Sigmoid colon (tissue), 7 donors: ENCODE data around the gene PCGF3. TPM values are rescaled to one million over a fixed set of nuclear protein-coding genes. Genes with fewer than 3 reads are reported as not detected.

Experiments
- DNase-seq: peaks from one replicate; pipeline ENCODE4 v3.0.0-alpha.2; 2019
- H3K27ac ChIP-seq, 4 donors: fragments of 200-600 bp; sonication (generic); one replicate each; pipeline ENCODE4 v1.5.1; 2016 to 2019; ENCODE audit warnings: mild to moderate bottlenecking in 1 of 4
- H3K27me3 ChIP-seq, 3 donors: fragments of 200-600 bp; sonication (generic); one replicate each; pipeline ENCODE4 v1.5.1; 2019; ENCODE audit warnings: mild to moderate bottlenecking in 1 of 3
- H3K36me3 ChIP-seq, 4 donors: fragments of 200-600 bp; sonication (generic); one replicate each; pipeline ENCODE4 v1.5.1; 2016 to 2019
- H3K4me1 ChIP-seq, 4 donors: fragments of 200-600 bp; sonication (generic); one replicate each; pipeline ENCODE4 v1.5.1; 2017 to 2019
- H3K4me3 ChIP-seq, 4 donors: fragments of 200-600 bp; sonication (generic); one replicate each; pipeline ENCODE4 v1.5.1; 2017 to 2019; ENCODE audit warnings: mild to moderate bottlenecking in 2 of 4, moderate library complexity in 1 of 4
- H3K9me3 ChIP-seq, 4 donors: fragments of 200-600 bp in 3 of 4; sonication (generic) in 3 of 4; one replicate each; pipeline versions ENCODE4 v1.5.1 to v1.6.1; 2013 to 2019
- CTCF ChIP-seq, 4 experiments: fragments of 450-650 bp in 3 of 4; fragments of 200-600 bp in 1 of 4; IDR thresholded peaks; one replicate each; pipeline ENCODE4 v1.5.1; 2016 to 2019; ENCODE audit warnings: antibody characterized with exemption in 4 of 4, mild to moderate bottlenecking in 3 of 4, moderate library complexity in 2 of 4
- EP300 ChIP-seq, 4 donors: sonication (generic); formaldehyde crosslinking; IDR thresholded peaks; one replicate each; pipeline ENCODE4 v1.6.1; 2017; ENCODE audit warnings: antibody characterized with exemption in 4 of 4
- POLR2A ChIP-seq, 2 donors: fragments of 450-650 bp; IDR thresholded peaks; one replicate each; pipeline ENCODE4 v1.6.1; 2016; ENCODE audit warnings: antibody characterized with exemption in 2 of 2, mild to moderate bottlenecking in 2 of 2, moderate library complexity in 2 of 2
- POLR2AphosphoS5 ChIP-seq, 4 donors: sonication (generic); formaldehyde crosslinking; IDR thresholded peaks; one replicate each; pipeline ENCODE4 v1.6.1; 2017; ENCODE audit warnings: antibody characterized with exemption in 4 of 4
- WGBS, 2 donors: extraction: QIAGEN DNeasy Blood & Tissue Kit; methylation state at CpG; one replicate each; pipeline ENCODE4 v1.1.7; 2013; 5-methylcytosine and 5-hydroxymethylcytosine counted together
- intact Hi-C: fragments of 100-400 bp; cut with DNase I; formaldehyde crosslinking; loops from one replicate; pipeline ENCODE4 v1.15.1; 2023
- polyA plus RNA-seq, 3 donors: library from polyadenylated mRNA; stranded (reverse); fragments of 200-250 nt; gene quantifications; one replicate each; pipeline ENCODE4 v1.2.3, GENCODE V29; 2013
- total RNA-seq, 4 donors: library from RNA; depleted of rRNA; stranded (reverse); fragments of >200 nt; gene quantifications; one replicate each; pipeline ENCODE4 v1.1.0, GENCODE V29; 2016
- donor health status: healthy with polysubstance abuse.
- donor health status: Bipolar disorder and iron deficiency.
- donor health status: healthy.

The PCGF3 gene
- total and polyA plus RNA-seq, 7 donors, result 15.6 to 60.1 (median 29.8) TPM

- no peak for DNase-seq
- H3K4me1 ChIP-seq, result peaks cover 0 to 25% (median 20%) of the 10 kb centered on the region in 4 donors
- 64 to 82% methylated on average over 3 of the region's 3 CpGs for WGBS, 2 donors
- no peaks in the 10 kb centered on the region for H3K27me3 ChIP-seq
- no peak overlapping the region for H3K27ac ChIP-seq
- no peaks in the 10 kb centered on the region for H3K9me3 ChIP-seq
- intact Hi-C loops, result no loop called here
- no peak overlapping the region for H3K4me3 ChIP-seq
- H3K36me3 ChIP-seq, result peaks cover 0 to 9% (median 0%) of the 10 kb centered on the region in 4 donors
- TF ChIP-seq POLR2A (IDR thresholded peaks at IDR 0.05) (no peak), CTCF (IDR thresholded peaks at IDR 0.05) (no peak), EP300 (IDR thresholded peaks at IDR 0.05) (no peak), POLR2AphosphoS5 (IDR thresholded peaks at IDR 0.05) (no peak)
These were observed 6.5 kb downstream of the PCGF3 start for GRCh38 chr4:712093-712492.

GRCh38 chr4:712916-713632 lies 7.4 kb downstream of the PCGF3 start:
- TF ChIP-seq EP300 (IDR thresholded peaks at IDR 0.05) (no peak), POLR2AphosphoS5 (IDR thresholded peaks at IDR 0.05) (no peak), CTCF (IDR thresholded peaks at IDR 0.05) (no peak), POLR2A (IDR thresholded peaks at IDR 0.05) (no peak)
- Histone ChIP-seq H3K4me1 (peaks cover 0 to 15% (median 13%) of the 10 kb centered on the region in 4 donors), H3K27ac (no peak overlapping the region), H3K9me3 (no peaks in the 10 kb centered on the region), H3K36me3 (peaks cover 0 to 9% (median 0%) of the 10 kb centered on the region in 4 donors), H3K4me3 (no peak overlapping the region), H3K27me3 (no peaks in the 10 kb centered on the region)
- intact Hi-C loops, result no loop called here
- DNase-seq, result no peak
- WGBS, 2 donors, result 85 to 90% methylated on average over 9 of the region's 9 CpGs

- intact Hi-C loops, result no loop called here
- Histone ChIP-seq H3K36me3 (peaks cover 0 to 9% (median 0%) of the 10 kb centered on the region in 4 donors), H3K4me3 (no peak overlapping the region), H3K9me3 (no peaks in the 10 kb centered on the region), H3K27ac (no peak overlapping the region), H3K4me1 (peaks cover 0 to 5% (median 4%) of the 10 kb centered on the region in 4 donors), H3K27me3 (no peaks in the 10 kb centered on the region)
- TF ChIP-seq POLR2A (IDR thresholded peaks at IDR 0.05), result no peak
- TF ChIP-seq CTCF (IDR thresholded peaks at IDR 0.05), result no peak
- WGBS, 2 donors, result 92% methylated on average over 18 of the region's 18 CpGs
- no peak for DNase-seq
These were observed 8.5 kb downstream of the PCGF3 start for GRCh38 chr4:714087-714486.

- no peaks in the 10 kb centered on the region for H3K27me3 ChIP-seq
- peaks cover 0 to 13% (median 4%) of the 10 kb centered on the region in 4 donors for H3K4me1 ChIP-seq
- peaks cover 0 to 12% (median 0%) of the 10 kb centered on the region in 4 donors for H3K36me3 ChIP-seq
- no peaks in the 10 kb centered on the region for H3K9me3 ChIP-seq
- no peak for DNase-seq
- no peak for TF ChIP-seq POLR2AphosphoS5 (IDR thresholded peaks at IDR 0.05)
- TF ChIP-seq POLR2A (IDR thresholded peaks at IDR 0.05), result no peak
- TF ChIP-seq CTCF (IDR thresholded peaks at IDR 0.05), result no peak
- no peak for TF ChIP-seq EP300 (IDR thresholded peaks at IDR 0.05)
- H3K4me3 ChIP-seq, result no peak overlapping the region
- intact Hi-C loops, result no loop called here
- 77 to 88% methylated on average over 34 of the region's 34 CpGs for WGBS, 2 donors
- H3K27ac ChIP-seq, result no peak overlapping the region
These were observed 12.1 kb downstream of the PCGF3 start for GRCh38 chr4:717601-718320.
